IMR-90 (cell line): ENCODE measurements around the gene KRR1. TPM values are rescaled to one million over a fixed set of nuclear protein-coding genes. Genes with fewer than 3 reads are reported as not detected.

ENCODE experiments used
- ATAC-seq: fragments of 200-7000 bp; cut with Tn5 transposase; 2 replicates; pipeline ENCODE4 v1.9.1; 2020; ENCODE audit warnings: low read depth, mild to moderate bottlenecking, moderate library complexity
- BruUV-seq: library from RNA; stranded (reverse); fragments of 400-500 nt; replicated peaks from 2 replicates; lab custom pipeline; 2021; lab: Mats Ljungman, UMichigan
- CTCF ChIA-PET: fragments of 300-600 bp; formaldehyde crosslinking; extraction: SDS; loops from one replicate; lab custom pipeline; 2021; ENCODE audit warnings: antibody characterized with exemption; lab: Yijun Ruan, JAX
- POLR2A ChIA-PET: fragments of 300-600 bp; sonication (Branson Sonifier 250); formaldehyde crosslinking; loops from one replicate; lab custom pipeline; 2022; ENCODE audit warnings: antibody characterized with exemption; ENCODE audit not compliant: unreplicated experiment; lab: Charles Lee
- DNase-seq: peaks from one replicate; pipeline ENCODE4 v3.0.0; 2013
- H2AFZ ChIP-seq: replicated peaks from 2 replicates; pipeline ENCODE3; 2013; ENCODE audit warnings: low read length, mild to moderate bottlenecking; ENCODE audit not compliant: poor library complexity
- H2AK5ac ChIP-seq: 2 replicates; pipeline ENCODE4 v1.6.1; 2013; ENCODE audit warnings: low read depth, low read length, inconsistent platforms
- H2AK9ac ChIP-seq: replicated peaks from 2 replicates; pipeline ENCODE3; 2013; ENCODE audit warnings: mild to moderate bottlenecking, low read depth, low read length, moderate library complexity; ENCODE audit not compliant: poor library complexity
- H2BK120ac ChIP-seq: 2 replicates; pipeline ENCODE4 v1.6.1; 2013; ENCODE audit warnings: low read depth, low read length, inconsistent platforms
- H2BK15ac ChIP-seq: 3 replicates; pipeline ENCODE4 v1.6.1; 2013; ENCODE audit warnings: low read depth, low read length, inconsistent platforms
- H2BK20ac ChIP-seq: 2 replicates; pipeline ENCODE4 v1.6.1; 2013; ENCODE audit warnings: low read depth, mild to moderate bottlenecking, inconsistent platforms, low read length, moderate library complexity
- H2BK5ac ChIP-seq: 2 replicates; pipeline ENCODE4 v1.6.1; 2013; ENCODE audit warnings: mild to moderate bottlenecking, low read depth, low read length, inconsistent platforms; ENCODE audit not compliant: poor library complexity, severe bottlenecking
- H3K14ac ChIP-seq: replicated peaks from 2 replicates; pipeline ENCODE4 v1.6.1; 2013; ENCODE audit warnings: low read depth, low read length, inconsistent platforms
- H3K18ac ChIP-seq: 2 replicates; pipeline ENCODE4 v1.6.1; 2013; ENCODE audit warnings: low read depth, low read length, control low read depth
- H3K23ac ChIP-seq: 2 replicates; pipeline ENCODE4 v1.6.1; 2013; ENCODE audit warnings: low read depth, low read length, inconsistent platforms
- H3K27ac ChIP-seq: 2 replicates; pipeline ENCODE4 v1.5.1; 2013; ENCODE audit warnings: mild to moderate bottlenecking, control low read depth, low read length; ENCODE audit not compliant: insufficient read depth
- H3K27me3 ChIP-seq: 2 replicates; pipeline ENCODE4 v1.6.1; 2013; ENCODE audit warnings: low read length; ENCODE audit not compliant: control insufficient read depth, insufficient read depth
- H3K36me3 ChIP-seq: 2 replicates; pipeline ENCODE4 v1.6.1; 2013; ENCODE audit warnings: low read length, mixed read lengths; ENCODE audit not compliant: control insufficient read depth, insufficient read depth
- H3K4ac ChIP-seq: 2 replicates; pipeline ENCODE4 v1.6.1; 2013; ENCODE audit warnings: low read depth, low read length, inconsistent platforms
- H3K4me1 ChIP-seq: 2 replicates; pipeline ENCODE4 v1.6.1; 2013; ENCODE audit warnings: low read length, mixed read lengths; ENCODE audit not compliant: control insufficient read depth, insufficient read depth
- H3K4me2 ChIP-seq: 2 replicates; pipeline ENCODE4 v1.6.1; 2013; ENCODE audit warnings: low read depth, mild to moderate bottlenecking, control low read depth, low read length, moderate library complexity
- H3K4me3 ChIP-seq: 2 replicates; pipeline ENCODE4 v1.5.1; 2013; ENCODE audit warnings: low read depth, mild to moderate bottlenecking, control low read depth, low read length, moderate library complexity; ENCODE audit not compliant: insufficient read depth
- H3K56ac ChIP-seq: 2 replicates; pipeline ENCODE4 v1.6.1; 2013; ENCODE audit warnings: low read length, inconsistent platforms; ENCODE audit not compliant: insufficient read depth; ENCODE audit errors: extremely low read depth
- H3K79me1 ChIP-seq, 2 experiments: 2 replicates each; pipeline ENCODE4 v1.6.1; 2013; ENCODE audit warnings: low read length in 2 of 2, inconsistent platforms in 1 of 2, low read depth in 1 of 2
- H3K9ac ChIP-seq: 2 replicates; pipeline ENCODE4 v1.6.1; 2013; ENCODE audit warnings: low read depth, low read length, control low read depth
- H3K9me1 ChIP-seq: 2 replicates; pipeline ENCODE4 v1.6.1; 2013; ENCODE audit warnings: low read length, inconsistent platforms; ENCODE audit not compliant: insufficient read depth
- H3K9me3 ChIP-seq: 2 replicates; pipeline ENCODE4 v1.6.1; 2013; ENCODE audit warnings: low read length; ENCODE audit not compliant: control insufficient read depth, insufficient read depth
- H4K20me1 ChIP-seq: 2 replicates; pipeline ENCODE4 v1.6.1; 2013; ENCODE audit warnings: low read length, inconsistent platforms; ENCODE audit not compliant: insufficient read depth
- H4K5ac ChIP-seq: 2 replicates; pipeline ENCODE4 v1.6.1; 2013; ENCODE audit warnings: mild to moderate bottlenecking, low read depth, low read length, control low read depth
- H4K8ac ChIP-seq, 2 experiments: 2 replicates each; pipeline ENCODE4 v1.6.1; 2013; ENCODE audit warnings: low read depth in 2 of 2, low read length in 2 of 2, control low read depth in 1 of 2, inconsistent platforms in 1 of 2
- H4K91ac ChIP-seq: 2 replicates; pipeline ENCODE4 v1.6.1; 2013; ENCODE audit warnings: low read depth, low read length, inconsistent platforms; ENCODE audit not compliant: insufficient read depth
- CHD1 ChIP-seq: IDR thresholded peaks from 2 replicates; pipeline ENCODE4 v1.6.1; 2012; ENCODE audit warnings: low read depth, low read length, improper control_type of control experiment
- CTCF ChIP-seq: conservative IDR thresholded peaks from 2 replicates; pipeline ENCODE4 v1.5.1; 2012; ENCODE audit warnings: mild to moderate bottlenecking, low read depth, low read length, improper control_type of control experiment
- FOS ChIP-seq: fragments of 150-350 bp; IDR thresholded peaks from 2 replicates; pipeline ENCODE4 v1.6.1; 2016; ENCODE audit warnings: low read depth, low read length
- MAZ ChIP-seq: IDR thresholded peaks from 2 replicates; pipeline ENCODE4 v1.6.1; 2012; ENCODE audit warnings: low read depth, mild to moderate bottlenecking, low read length, improper control_type of control experiment, moderate library complexity, borderline replicate concordance
- MXI1 ChIP-seq: IDR thresholded peaks from 2 replicates; pipeline ENCODE4 v1.6.1; 2012; ENCODE audit warnings: low read depth, mild to moderate bottlenecking, low read length, moderate library complexity, borderline replicate concordance
- NFE2L2 ChIP-seq: fragments of 150-350 bp; IDR thresholded peaks from 2 replicates; pipeline ENCODE4 v1.6.1; 2016; ENCODE audit warnings: low read depth, mild to moderate bottlenecking, low read length
- POLR2A ChIP-seq: IDR thresholded peaks from 2 replicates; pipeline ENCODE4 v1.6.1; 2012; ENCODE audit warnings: mild to moderate bottlenecking, low read depth, low read length
- RAD21 ChIP-seq: IDR thresholded peaks from 2 replicates; pipeline ENCODE4 v1.6.1; 2012; ENCODE audit warnings: low read length, improper control_type of control experiment
- RCOR1 ChIP-seq: IDR thresholded peaks from 2 replicates; pipeline ENCODE4 v1.6.1; 2012; ENCODE audit warnings: mild to moderate bottlenecking, low read length, improper control_type of control experiment; ENCODE audit not compliant: insufficient replicate concordance
- RFX5 ChIP-seq: IDR thresholded peaks from 2 replicates; pipeline ENCODE4 v1.8.0; 2012; ENCODE audit warnings: low read depth, mild to moderate bottlenecking, low read length, moderate library complexity
- SMC3 ChIP-seq: fragments of 150-350 bp; IDR thresholded peaks from 2 replicates; pipeline ENCODE4 v1.6.1; 2016; ENCODE audit warnings: low read depth, mild to moderate bottlenecking, antibody characterized with exemption, low read length, moderate library complexity
- USF2 ChIP-seq: fragments of 150-350 bp; IDR thresholded peaks from 2 replicates; pipeline ENCODE4 v1.6.1; 2017; ENCODE audit warnings: mild to moderate bottlenecking, antibody characterized with exemption, low read length, low read depth
- WGBS, 2 experiments: methylation state at CpG; one replicate each; pipeline versions ENCODE4 v1.1.5 to v1.1.7; 2013; ENCODE audit warnings: missing lambda C conversion rate in 2 of 2; ENCODE audit not compliant: insufficient read length in 1 of 2; ENCODE audit errors: extremely low coverage in 2 of 2; 5-methylcytosine and 5-hydroxymethylcytosine counted together
- dilution Hi-C: fragments of 300-500 bp; cut with HindIII; formaldehyde crosslinking; loops from one replicate; pipeline ENCODE4 v1.14.3; 2018; ENCODE audit warnings: low sequenced_read_pairs; ENCODE audit not compliant: unreplicated experiment
- in situ Hi-C: fragments of 300-500 bp; cut with MboI; formaldehyde crosslinking; loops from 3 replicates; pipeline ENCODE4 v1.14.3; 2019; ENCODE audit warnings: low sequenced_read_pairs, inconsistent platforms, mixed read lengths
- intact Hi-C: fragments of 100-400 bp; cut with micrococcal nuclease; formaldehyde crosslinking; loops from 2 replicates; pipeline ENCODE4 v1.10.0; 2022
- polyA plus RNA-seq, 3 experiments: library from polyadenylated mRNA; depleted of rRNA; stranded (reverse); fragments of >200 nt; gene quantifications; 2 replicates each; pipeline ENCODE4 v1.2.3, GENCODE V29; 2012; ENCODE audit warnings: low replicate concordance in 1 of 3
- total RNA-seq: library from RNA; depleted of rRNA; stranded (reverse); fragments of >200 nt; gene quantifications from 2 replicates; pipeline ENCODE4 v1.2.3, GENCODE V29; 2012

The KRR1 gene
- total and polyA plus RNA-seq, 2 of the 4 experiments (the other 2 are of a cell fraction) = 18.3 to 31.4 TPM

- WGBS, 2 experiments = no CpG with 5 or more reads among the region's 3 CpGs
- no TSS peak for BruUV-seq
- intact Hi-C loops = no loop called here
These were observed 46.9 kb upstream of the KRR1 start for GRCh38 chr12:75558287-75558686.

More at GRCh38 chr12:75558287-75558686, 46.9 kb upstream of the KRR1 start:
- Histone ChIP-seq H2AFZ (no peak overlapping the region), H3K18ac (no peak overlapping the region), H4K8ac (no peak overlapping the region), H3K4me3 (no peak overlapping the region), H3K56ac (no peak overlapping the region), H2AK5ac (no peak overlapping the region), H4K91ac (0 out of 2 replicates have a peak overlapping the region, but pooled peaks have one; percentile 11), H2AK9ac (no peak overlapping the region), H3K4me2 (no peak overlapping the region), H3K4me1 (peaks cover 11% of the 10 kb centered on the region), H4K5ac (no peak overlapping the region), H3K4ac (peak overlapping the region; percentile 43; the same call in 1 of the 2 replicates), H3K9me3 (no peaks in the 10 kb centered on the region), H4K20me1 (no peaks in the 10 kb centered on the region), H2BK120ac (peak overlapping the region; percentile 55; the same call in 1 of the 2 replicates), H3K27ac (no peak overlapping the region), H3K27me3 (no peaks in the 10 kb centered on the region), H3K9me1 (peaks cover 8% of the 10 kb centered on the region; the same call in 1 of the 2 replicates), H3K79me1 (no peaks in the 10 kb centered on the region), H2BK5ac (no peak overlapping the region), H3K14ac (no peak overlapping the region), H2BK15ac (no peak overlapping the region), H3K23ac (no peak overlapping the region), H3K9ac (no peak overlapping the region), H3K36me3 (no peaks in the 10 kb centered on the region), H2BK20ac (peak overlapping the region; percentile 33; the same call in 1 of the 2 replicates)
- POLR2A ChIA-PET = no interaction called here
- dilution Hi-C loops (no loop called here), in situ Hi-C loops (no loop called here)
- CTCF ChIA-PET = no interaction called here
- no peak for DNase-seq
- TF ChIP-seq MAZ = no peak
- no peak for TF ChIP-seq MXI1
- TF ChIP-seq SMC3 = no peak
- TF ChIP-seq FOS = no peak
- TF ChIP-seq CHD1 = no peak
- TF ChIP-seq NFE2L2 = no peak
- no peak for TF ChIP-seq POLR2A
- no peak for TF ChIP-seq RCOR1
- no peak for TF ChIP-seq CTCF
- TF ChIP-seq RAD21 = no peak
- TF ChIP-seq RFX5 = no peak
- TF ChIP-seq USF2 = no peak
- no peak for ATAC-seq
